Neutrophil (primary cell): Measurements from ENCODE around the gene ZNF491.
A peak's percentile ranks its signal among the peaks of the same experiment; 100 is the strongest.
"Not testable (repeated sequence)": the region's sequence is repeated elsewhere in the genome, so short reads cannot be mapped to it uniquely, and the experiment has no call there.

ENCODE experiments used
- H3K27ac ChIP-seq: fragments of 200-600 bp; sonication (generic); 2 replicates; pipeline ENCODE4 v1.5.1; 2016; ENCODE audit warnings: mild to moderate bottlenecking, moderate library complexity
- H3K27me3 ChIP-seq: fragments of 200-600 bp; sonication (generic); 2 replicates; pipeline ENCODE4 v1.6.0; 2016; ENCODE audit warnings: mild to moderate bottlenecking
- H3K36me3 ChIP-seq: fragments of 200-600 bp; sonication (generic); 2 replicates; pipeline ENCODE4 v1.5.1; 2017
- H3K4me1 ChIP-seq, 2 experiments: fragments of 200-600 bp in 1 of 2; sonication (generic) in 1 of 2; 1 replicate in 1 of 2; 2 replicates in 1 of 2; pipeline versions ENCODE4 v1.5.1 to v1.6.1; 2013 to 2016; ENCODE audit warnings: low read depth in 1 of 2, low read length in 1 of 2, mild to moderate bottlenecking in 1 of 2, moderate library complexity in 1 of 2; ENCODE audit not compliant: control insufficient read depth in 1 of 2, insufficient read depth in 1 of 2
- H3K4me3 ChIP-seq, 2 experiments: fragments of 200-600 bp in 1 of 2; sonication (generic) in 1 of 2; 1 replicate in 1 of 2; 2 replicates in 1 of 2; pipeline ENCODE4 v1.5.1; 2013 to 2016; ENCODE audit warnings: low read depth in 1 of 2, low read length in 1 of 2, mild to moderate bottlenecking in 1 of 2, moderate library complexity in 1 of 2
- H3K9me3 ChIP-seq: fragments of 200-600 bp; sonication (generic); 2 replicates; pipeline ENCODE4 v1.5.1; 2016
- TF ChIP-seq, protein P1 (sequence below): fragments of 200-600 bp; sonication (generic); IDR thresholded peaks from 2 replicates; pipeline ENCODE4 v1.5.1; 2016; ENCODE audit warnings: antibody characterized with exemption

Gene ZNF491

DNA sequence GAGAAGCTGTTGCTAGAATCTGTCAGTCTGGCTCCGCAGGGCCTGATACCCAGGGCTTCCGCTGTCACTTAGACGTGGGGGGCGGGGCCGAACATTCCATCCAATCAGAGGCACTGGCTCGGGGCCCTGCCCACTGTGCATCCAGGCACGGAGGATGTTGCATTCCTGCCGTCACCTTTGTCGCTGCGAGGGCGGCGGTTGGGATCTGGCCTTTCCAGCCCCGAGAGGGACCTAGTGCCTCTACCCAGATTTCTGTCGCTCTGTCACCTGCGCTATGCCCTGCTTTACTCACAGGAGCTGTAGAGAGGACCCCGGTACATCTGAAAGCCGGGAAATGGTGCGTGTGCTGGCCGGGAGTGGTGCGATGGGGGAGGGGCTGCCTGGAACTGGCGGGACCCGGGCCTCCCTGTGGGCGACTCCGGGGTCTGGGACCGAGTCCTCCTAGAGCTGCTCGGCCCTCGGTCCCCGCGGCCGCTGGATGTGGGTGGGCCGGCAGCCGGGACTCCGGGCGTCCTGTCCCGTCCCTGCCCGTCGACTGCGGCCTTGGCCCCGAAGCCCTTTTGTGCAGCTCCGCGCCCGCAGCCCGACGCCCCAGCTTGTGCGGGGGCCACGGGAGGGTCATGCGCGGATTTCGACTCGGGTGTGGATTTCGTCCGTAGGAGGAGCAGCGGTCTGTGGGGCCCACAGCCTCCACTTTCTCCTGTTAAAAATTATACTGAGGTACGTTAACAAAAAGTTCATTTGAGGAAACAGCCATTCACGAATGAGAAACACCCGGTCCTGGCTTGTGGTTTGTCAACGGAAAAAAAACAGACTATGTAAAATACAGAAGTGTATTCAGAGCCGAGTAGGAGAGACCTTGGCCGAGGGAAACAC is 50.5 kb downstream of the ZNF491 start, which contains the start of gene ZNF439:
Gene ZNF439, plus strand, starts transcription at position 133 of the 876 bp plus-strand sequence. Its CDS starts 142 bp downstream, at position 275.
- H3K27ac ChIP-seq, result peak within 1 kb of the TSS; percentile 77
- H3K9me3 ChIP-seq, result peaks cover 11% of the 10 kb centered on the region
- no peaks in the 10 kb centered on the region for H3K27me3 ChIP-seq

DNA sequence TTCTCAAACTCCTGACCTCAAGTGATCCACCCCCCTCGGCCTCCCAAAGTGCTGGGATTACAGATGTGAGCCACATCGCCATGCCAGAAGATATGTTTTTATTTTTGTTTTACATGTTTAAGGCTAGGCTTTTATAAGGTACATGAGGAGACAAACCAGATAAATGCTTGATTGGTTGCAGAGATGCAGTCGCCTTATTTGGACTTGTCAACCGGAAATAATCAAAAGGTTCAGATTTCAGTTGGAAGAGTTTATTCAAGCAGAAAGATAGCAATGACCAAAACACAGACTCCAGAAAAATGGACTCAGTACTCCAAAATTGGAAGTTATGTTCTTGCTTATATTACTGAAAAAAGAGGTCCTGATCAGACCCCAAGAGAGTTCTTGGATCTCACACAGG is 52.0 kb downstream of the ZNF491 start:
- H3K9me3 ChIP-seq, result peaks cover 24% of the 10 kb centered on the region
- H3K4me3 ChIP-seq, H3K27ac ChIP-seq, H3K27me3 ChIP-seq, H3K36me3 ChIP-seq: not testable (repeated sequence)
- peaks cover 11 to 17% of the 10 kb centered on the region in 2 experiments for H3K4me1 ChIP-seq

More for the DNA sequence above, 50.5 kb downstream of the ZNF491 start, which contains the start of gene ZNF439:
- peak within 1 kb of the TSS; percentile 63 to 75 for H3K4me3 ChIP-seq
- TF ChIP-seq, protein P1, sequence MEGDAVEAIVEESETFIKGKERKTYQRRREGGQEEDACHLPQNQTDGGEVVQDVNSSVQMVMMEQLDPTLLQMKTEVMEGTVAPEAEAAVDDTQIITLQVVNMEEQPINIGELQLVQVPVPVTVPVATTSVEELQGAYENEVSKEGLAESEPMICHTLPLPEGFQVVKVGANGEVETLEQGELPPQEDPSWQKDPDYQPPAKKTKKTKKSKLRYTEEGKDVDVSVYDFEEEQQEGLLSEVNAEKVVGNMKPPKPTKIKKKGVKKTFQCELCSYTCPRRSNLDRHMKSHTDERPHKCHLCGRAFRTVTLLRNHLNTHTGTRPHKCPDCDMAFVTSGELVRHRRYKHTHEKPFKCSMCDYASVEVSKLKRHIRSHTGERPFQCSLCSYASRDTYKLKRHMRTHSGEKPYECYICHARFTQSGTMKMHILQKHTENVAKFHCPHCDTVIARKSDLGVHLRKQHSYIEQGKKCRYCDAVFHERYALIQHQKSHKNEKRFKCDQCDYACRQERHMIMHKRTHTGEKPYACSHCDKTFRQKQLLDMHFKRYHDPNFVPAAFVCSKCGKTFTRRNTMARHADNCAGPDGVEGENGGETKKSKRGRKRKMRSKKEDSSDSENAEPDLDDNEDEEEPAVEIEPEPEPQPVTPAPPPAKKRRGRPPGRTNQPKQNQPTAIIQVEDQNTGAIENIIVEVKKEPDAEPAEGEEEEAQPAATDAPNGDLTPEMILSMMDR, result no peak
- no peaks in the 10 kb centered on the region for H3K36me3 ChIP-seq
- peaks cover 11 to 17% of the 10 kb centered on the region in 2 experiments for H3K4me1 ChIP-seq

DNA sequence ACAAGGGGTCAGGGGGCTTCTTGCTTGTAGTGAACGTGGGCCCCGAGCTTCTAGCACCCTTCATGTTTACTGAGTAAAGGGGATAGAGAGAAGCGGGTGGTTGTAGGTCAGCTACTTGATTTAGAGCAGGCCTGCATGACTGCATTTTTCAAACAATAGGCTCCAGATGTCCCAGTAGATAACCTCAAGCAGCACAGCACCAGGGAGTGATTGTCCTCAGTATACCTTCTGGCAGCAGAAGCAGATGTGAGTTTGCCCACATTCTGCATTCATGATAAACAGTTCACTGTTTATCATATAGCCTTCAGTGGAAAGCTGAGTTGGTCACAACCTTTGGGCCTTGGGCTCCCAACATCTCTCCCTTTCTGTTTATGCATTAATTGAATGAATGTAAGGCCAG is 55.0 kb downstream of the ZNF491 start:
- Histone ChIP-seq H3K9me3 (peaks cover 39% of the 10 kb centered on the region), H3K36me3 (no peaks in the 10 kb centered on the region), H3K27me3 (no peaks in the 10 kb centered on the region), H3K4me1 (peaks cover 8 to 14% of the 10 kb centered on the region in 2 experiments), H3K4me3 (no peak overlapping the region), H3K27ac (no peak overlapping the region)
- TF ChIP-seq, protein P1, result no peak

DNA sequence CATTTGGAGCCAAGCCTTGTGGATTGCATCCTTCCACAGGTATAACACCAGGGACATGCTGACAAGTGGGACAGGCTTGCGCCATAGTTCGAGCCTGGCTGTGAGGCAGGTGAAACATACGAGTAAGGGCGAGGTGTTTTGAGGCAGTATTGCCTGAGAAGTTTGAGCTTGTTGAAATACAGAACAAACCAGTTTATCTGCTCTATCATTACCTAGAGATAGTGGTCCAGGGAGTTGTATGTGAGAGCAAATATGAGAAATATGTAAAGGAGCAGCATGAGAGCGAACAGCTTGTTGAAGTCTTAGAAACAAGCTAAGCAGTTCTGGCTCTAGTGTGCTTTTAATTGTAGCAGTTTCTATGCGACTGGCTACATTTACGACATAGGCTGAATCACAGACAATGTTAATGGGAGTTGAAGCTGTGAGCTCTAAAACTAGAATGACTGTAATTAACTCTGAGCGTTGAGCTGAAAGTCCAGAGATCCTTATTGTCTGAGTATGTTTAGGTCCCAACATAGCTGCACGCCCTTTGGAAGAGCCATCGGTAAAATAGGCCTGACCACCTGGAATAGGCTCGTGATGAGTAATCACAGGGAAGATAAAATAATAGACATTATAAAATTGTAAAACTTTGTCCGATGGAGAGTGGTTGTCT is 58.4 kb downstream of the ZNF491 start:
- Histone ChIP-seq H3K36me3 (no peaks in the 10 kb centered on the region), H3K4me1 (no peaks in the 10 kb centered on the region), H3K4me3 (no peak overlapping the region), H3K9me3 (peaks cover 66% of the 10 kb centered on the region), H3K27me3 (no peaks in the 10 kb centered on the region), H3K27ac (no peak overlapping the region)
- TF ChIP-seq, protein P1, result no peak
